Stimulated activated naive CD8-positive, alpha-beta T cell treated with anti-CD3 and anti-CD28 coated beads, Interleukin-15, amount 100 ng/mL, for 72 hours (primary cell): ENCODE results near the gene PRPS1.
"Not testable (repeated sequence)": the region's sequence is repeated elsewhere in the genome, so short reads cannot be mapped to it uniquely, and the experiment has no call there.

Experiments used
- ATAC-seq: fragments of 150-1000 bp; cut with Tn5 transposase; 2 replicates; pipeline ENCODE4 v1.10.0; 2021; ENCODE audit warnings: mild to moderate bottlenecking, moderate library complexity
- DNase-seq, 2 donors: peaks; one replicate each; pipeline ENCODE4 v3.0.0; 2021 to 2022
- H3K27ac Mint-ChIP-seq, 2 donors: one replicate each; pipeline ENCODE4 v1.8.0; 2022; ENCODE audit warnings: mild to moderate bottlenecking in 2 of 2, mixed read lengths in 2 of 2, moderate library complexity in 2 of 2
- H3K27me3 Mint-ChIP-seq: one replicate; pipeline ENCODE4 v1.8.0; 2022; ENCODE audit warnings: mixed read lengths
- H3K4me1 Mint-ChIP-seq: one replicate; pipeline ENCODE4 v1.8.0; 2022; ENCODE audit warnings: mild to moderate bottlenecking, mixed read lengths
- H3K4me3 Mint-ChIP-seq, 2 donors: one replicate each; pipeline ENCODE4 v1.8.0; 2022; ENCODE audit warnings: mild to moderate bottlenecking in 2 of 2, mixed read lengths in 2 of 2, moderate library complexity in 1 of 2
- H3K9me3 Mint-ChIP-seq, 2 donors: one replicate each; pipeline ENCODE4 v1.8.0; 2022; ENCODE audit warnings: mixed read lengths in 2 of 2

PRPS1 gene

DNA sequence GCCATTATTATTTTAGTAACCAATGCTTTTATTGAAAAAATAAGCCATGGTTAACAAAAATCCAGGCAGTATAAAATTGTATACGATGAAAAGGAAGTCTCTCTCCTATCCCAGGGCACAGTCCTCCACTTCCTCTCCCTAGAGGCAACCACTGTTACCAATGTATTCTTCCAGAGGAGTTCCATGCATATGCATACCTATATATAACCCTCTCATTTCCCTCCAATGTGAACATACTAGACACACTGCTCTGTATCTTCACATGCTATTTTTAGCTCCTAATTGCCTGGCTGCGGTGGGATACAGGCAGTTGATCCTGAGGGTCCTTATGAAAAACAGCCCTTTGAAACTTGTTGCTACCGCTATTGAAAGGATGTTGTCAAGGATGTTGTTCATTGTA, 33.8 kb downstream of the PRPS1 start:
- no peaks in the 10 kb centered on the region for H3K4me1 Mint-ChIP-seq
- H3K9me3 Mint-ChIP-seq: no peaks in the 10 kb centered on the region
- H3K4me3 Mint-ChIP-seq: no peak overlapping the region
- DNase-seq (no peak), ATAC-seq (no peak)
- no peak overlapping the region for H3K27ac Mint-ChIP-seq
- no peaks in the 10 kb centered on the region for H3K27me3 Mint-ChIP-seq

DNA sequence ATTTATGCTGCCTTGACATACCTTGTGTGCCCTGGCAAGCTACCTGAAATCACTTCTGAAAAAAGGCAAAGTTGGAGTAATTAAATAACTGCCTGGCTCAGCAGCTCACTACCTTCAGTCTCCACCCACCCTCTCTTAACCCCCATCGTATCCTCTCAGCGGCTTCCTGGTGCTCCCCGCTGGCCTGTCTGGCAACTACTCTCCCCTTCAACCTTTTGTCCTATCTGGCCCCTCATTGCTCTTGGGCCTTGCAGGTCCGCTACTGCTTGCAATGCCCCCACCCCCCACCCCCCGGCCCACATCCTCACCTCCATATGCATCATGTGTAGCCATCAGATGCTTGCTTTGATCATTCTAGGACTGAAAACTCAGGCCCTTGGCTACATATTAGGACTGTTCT, 34.5 kb downstream of the PRPS1 start:
- Mint-ChIP-seq H3K4me1 (no peaks in the 10 kb centered on the region), H3K27ac (peak overlapping the region in 1 of 2 donors; percentile 71)

GRCh38 chrX:107666931-107667330, 38.6 kb downstream of the PRPS1 start:
- Mint-ChIP-seq H3K27ac (peak overlapping the region in 1 of 2 donors; percentile 4), H3K27me3 (no peaks in the 10 kb centered on the region), H3K9me3 (no peaks in the 10 kb centered on the region), H3K4me1 (peaks cover 17% of the 10 kb centered on the region), H3K4me3 (no peak overlapping the region)
- no peak for DNase-seq
- no peak for ATAC-seq

More for the DNA sequence above, 34.5 kb downstream of the PRPS1 start:
- no peaks in the 10 kb centered on the region for H3K27me3 Mint-ChIP-seq
- H3K4me3 Mint-ChIP-seq: no peak overlapping the region
- DNase-seq: no peak
- no peaks in the 10 kb centered on the region for H3K9me3 Mint-ChIP-seq
- no peak for ATAC-seq

- no peaks in the 10 kb centered on the region for H3K9me3 Mint-ChIP-seq
- peaks cover 17% of the 10 kb centered on the region for H3K4me1 Mint-ChIP-seq
- H3K27ac Mint-ChIP-seq: no peak overlapping the region
- H3K27me3 Mint-ChIP-seq: no peaks in the 10 kb centered on the region
- no peak for ATAC-seq
- H3K4me3 Mint-ChIP-seq: no peak overlapping the region
- DNase-seq: no peak
Observed at GRCh38 chrX:107667426-107667825, 39.1 kb downstream of the PRPS1 start.

- not testable (repeated sequence) for H3K27ac Mint-ChIP-seq, H3K27me3 Mint-ChIP-seq, ATAC-seq, H3K4me3 Mint-ChIP-seq, H3K9me3 Mint-ChIP-seq, DNase-seq
- H3K4me1 Mint-ChIP-seq: peaks cover 26% of the 10 kb centered on the region
Observed at GRCh38 chrX:107668710-107669109, 40.4 kb downstream of the PRPS1 start.

GRCh38 chrX:107669261-107669660, 41.0 kb downstream of the PRPS1 start:
- no peak for DNase-seq
- Mint-ChIP-seq H3K9me3 (no peaks in the 10 kb centered on the region), H3K27ac (no peak overlapping the region), H3K27me3 (no peaks in the 10 kb centered on the region), H3K4me3 (no peak overlapping the region), H3K4me1 (peaks cover 28% of the 10 kb centered on the region)
- no peak for ATAC-seq

DNA sequence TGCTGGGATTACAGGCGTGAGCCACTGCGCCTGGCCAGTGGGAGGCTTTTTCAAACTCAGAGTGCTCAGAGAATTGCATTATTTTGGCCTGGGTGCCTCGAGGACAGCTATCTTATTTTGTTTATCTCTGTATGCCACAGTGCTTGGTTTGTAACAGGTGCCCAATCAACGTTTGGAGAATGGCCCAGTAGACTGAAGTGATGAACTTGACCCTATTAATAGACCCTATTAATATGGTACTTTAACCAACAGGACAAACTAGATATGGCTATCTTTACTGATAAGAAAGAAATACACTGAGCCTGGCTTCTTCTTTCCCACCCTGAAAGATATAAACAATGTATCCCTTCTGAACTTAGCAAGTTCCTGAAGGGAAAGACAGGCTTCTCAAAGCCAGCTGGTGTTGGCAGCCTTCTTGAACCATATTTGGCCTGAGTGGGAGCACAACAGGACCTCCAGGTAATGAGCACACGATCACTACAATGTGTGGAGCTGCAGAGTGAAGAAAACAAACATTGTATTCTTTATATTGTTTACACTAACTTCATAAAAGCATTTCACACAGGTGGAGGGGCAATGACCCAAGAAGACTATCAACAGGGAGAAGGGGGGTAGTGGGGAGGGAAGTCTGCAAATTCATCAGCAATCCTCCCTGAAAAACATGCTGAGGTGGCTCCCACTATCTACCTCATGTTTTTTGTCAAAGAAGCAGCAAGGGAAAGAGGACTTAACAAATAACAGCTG, 41.7 kb downstream of the PRPS1 start:
- DNase-seq (no peak), ATAC-seq (no peak)
- Mint-ChIP-seq H3K27ac (no peak overlapping the region), H3K9me3 (no peaks in the 10 kb centered on the region), H3K27me3 (no peaks in the 10 kb centered on the region), H3K4me3 (no peak overlapping the region), H3K4me1 (peaks cover 36% of the 10 kb centered on the region)

DNA sequence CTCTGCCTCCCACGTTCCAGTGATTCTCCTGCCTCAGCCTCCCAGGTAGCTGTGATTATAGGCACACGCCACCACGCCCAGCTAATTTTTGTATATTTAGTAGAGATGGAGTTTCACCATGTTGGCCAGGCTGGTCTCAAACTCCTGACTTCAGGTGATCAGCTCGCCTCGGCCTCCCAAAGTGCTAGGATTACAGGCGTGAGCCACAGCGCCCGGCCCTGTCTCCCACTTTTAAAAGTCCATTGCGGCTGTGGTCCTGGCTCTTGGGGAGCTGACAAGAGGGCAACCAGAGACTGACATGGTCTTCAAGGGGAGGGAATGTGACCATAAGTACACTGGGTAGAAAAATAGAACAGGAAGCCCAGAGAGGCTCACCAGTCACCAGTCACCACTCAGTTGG, 42.9 kb downstream of the PRPS1 start:
- not testable (repeated sequence) for H3K27ac Mint-ChIP-seq, H3K27me3 Mint-ChIP-seq, ATAC-seq, DNase-seq, H3K4me3 Mint-ChIP-seq, H3K9me3 Mint-ChIP-seq
- H3K4me1 Mint-ChIP-seq: peaks cover 44% of the 10 kb centered on the region

GRCh38 chrX:107672955-107673378, 44.7 kb downstream of the PRPS1 start:
- DNase-seq: peak; percentile 66 to 85
- peak; percentile 66 for ATAC-seq
- no peaks in the 10 kb centered on the region for H3K9me3 Mint-ChIP-seq
- peak overlapping the region; percentile 78 to 85 for H3K4me3 Mint-ChIP-seq
- H3K27me3 Mint-ChIP-seq: no peaks in the 10 kb centered on the region
- peak overlapping the region; percentile 86 to 94 for H3K27ac Mint-ChIP-seq
- H3K4me1 Mint-ChIP-seq: peaks cover 55% of the 10 kb centered on the region

DNA sequence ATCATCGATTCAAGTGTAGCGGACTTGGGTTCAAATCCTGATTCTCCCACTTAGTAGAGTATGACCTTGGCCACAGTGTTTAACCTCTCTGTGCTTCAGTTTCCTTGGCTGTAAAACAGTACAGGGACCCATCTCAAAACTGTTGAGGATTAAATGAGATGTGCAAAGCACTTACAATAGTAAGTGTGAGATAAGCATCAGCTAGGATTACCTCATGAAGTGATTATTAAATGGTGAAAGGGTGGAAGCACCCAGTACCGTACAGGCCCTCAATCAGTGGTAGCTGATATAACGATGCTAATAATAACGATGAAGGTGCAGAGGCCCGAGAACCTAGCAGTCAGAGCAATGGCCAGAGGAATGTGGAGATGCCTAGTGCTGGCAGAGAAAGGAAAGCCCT, 45.1 kb downstream of the PRPS1 start:
- Mint-ChIP-seq H3K27ac (peak overlapping the region; percentile 86 to 94), H3K27me3 (no peaks in the 10 kb centered on the region), H3K4me3 (peak overlapping the region; percentile 78 to 85), H3K4me1 (peaks cover 60% of the 10 kb centered on the region), H3K9me3 (no peaks in the 10 kb centered on the region)
- DNase-seq (no peak), ATAC-seq (peak; percentile 11)

DNA sequence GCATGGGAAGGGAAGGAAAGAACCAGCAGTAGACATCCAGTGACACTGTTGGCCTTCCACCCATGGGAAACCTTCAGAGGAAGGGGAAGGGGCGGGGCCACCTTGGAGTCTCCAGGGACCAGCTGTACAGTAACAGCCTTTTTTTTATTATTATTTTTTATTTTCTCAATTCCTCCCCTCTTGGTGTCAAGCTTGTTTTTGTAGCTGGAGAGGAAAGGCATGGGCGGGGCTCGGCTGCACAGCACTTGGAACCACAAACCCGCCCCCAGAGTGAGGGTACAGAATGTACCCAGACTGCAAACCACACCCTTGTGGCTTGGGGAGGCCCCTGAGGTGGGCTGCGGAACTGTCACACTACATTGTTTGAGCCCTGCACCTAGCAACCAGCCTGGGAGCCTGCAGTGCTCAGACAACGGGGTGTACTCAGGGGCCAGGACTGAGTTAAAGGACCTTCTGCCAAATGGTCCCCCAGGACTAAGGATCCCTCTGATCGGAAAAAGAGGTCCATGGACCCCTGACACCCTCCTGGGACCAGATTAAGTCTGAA, 45.7 kb downstream of the PRPS1 start:
- H3K4me1 Mint-ChIP-seq: peaks cover 64% of the 10 kb centered on the region
- ATAC-seq (peak; percentile 93), DNase-seq (peak; percentile 79 to 91)
- H3K27ac Mint-ChIP-seq: peak overlapping the region; percentile 94 to 98
- no peaks in the 10 kb centered on the region for H3K9me3 Mint-ChIP-seq
- no peaks in the 10 kb centered on the region for H3K27me3 Mint-ChIP-seq
- H3K4me3 Mint-ChIP-seq: peak overlapping the region; percentile 78 to 92

DNA sequence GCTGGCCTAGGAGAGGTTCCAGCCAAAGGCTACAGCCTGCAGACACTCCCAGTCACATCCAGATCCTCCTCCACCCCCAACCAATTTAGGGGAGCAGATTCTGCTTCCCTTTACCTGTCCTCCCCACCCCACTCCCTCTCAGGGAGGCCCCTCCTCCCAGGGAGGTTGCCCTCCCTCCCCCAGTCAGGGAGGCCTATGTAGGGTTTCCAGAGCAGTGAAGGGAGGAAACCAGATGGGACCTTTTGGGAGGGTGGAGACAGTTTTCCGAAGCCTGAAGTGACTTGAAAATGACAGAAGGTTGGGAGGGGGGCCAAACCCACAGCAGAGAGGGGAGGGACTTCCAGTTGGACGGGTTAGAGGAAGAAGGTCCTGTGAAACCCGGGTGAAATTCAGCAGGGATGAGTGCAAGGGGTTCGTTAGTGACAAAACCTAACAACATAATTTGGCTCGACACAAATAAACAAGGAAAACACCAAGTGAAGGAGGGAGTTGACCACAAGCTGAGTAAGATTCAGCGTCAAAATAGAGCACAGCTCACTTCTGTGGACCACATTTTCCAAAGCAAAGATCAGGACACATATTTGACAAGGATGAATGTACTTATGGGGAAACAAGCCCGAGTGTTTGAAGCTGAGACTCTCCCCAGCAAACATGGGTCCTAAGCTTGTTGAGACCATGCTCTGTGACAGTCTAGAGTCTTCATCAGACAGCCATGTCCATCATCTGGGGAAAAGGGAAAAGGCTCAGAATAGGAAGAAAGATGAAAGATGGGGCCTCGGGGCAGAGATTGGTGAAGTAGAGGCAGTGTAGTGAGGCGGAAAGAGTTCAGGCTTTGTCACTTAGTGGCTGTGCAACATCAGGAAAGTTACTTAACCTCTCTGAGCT, 46.4 kb downstream of the PRPS1 start:
- no peaks in the 10 kb centered on the region for H3K9me3 Mint-ChIP-seq
- H3K4me3 Mint-ChIP-seq: peak overlapping the region; percentile 75 to 92
- peak overlapping the region; percentile 68 to 98 for H3K27ac Mint-ChIP-seq
- ATAC-seq: peak; percentile 41
- H3K4me1 Mint-ChIP-seq: peaks cover 64% of the 10 kb centered on the region
- DNase-seq: peak; percentile 48 to 49
- no peaks in the 10 kb centered on the region for H3K27me3 Mint-ChIP-seq

GRCh38 chrX:107675365-107675654, 47.0 kb downstream of the PRPS1 start:
- Mint-ChIP-seq H3K4me3 (peak overlapping the region; percentile 75 to 92), H3K9me3 (no peaks in the 10 kb centered on the region), H3K27me3 (no peaks in the 10 kb centered on the region), H3K4me1 (peaks cover 68% of the 10 kb centered on the region), H3K27ac (peak overlapping the region; percentile 68 to 98)
- no peak for DNase-seq
- ATAC-seq: no peak

DNA sequence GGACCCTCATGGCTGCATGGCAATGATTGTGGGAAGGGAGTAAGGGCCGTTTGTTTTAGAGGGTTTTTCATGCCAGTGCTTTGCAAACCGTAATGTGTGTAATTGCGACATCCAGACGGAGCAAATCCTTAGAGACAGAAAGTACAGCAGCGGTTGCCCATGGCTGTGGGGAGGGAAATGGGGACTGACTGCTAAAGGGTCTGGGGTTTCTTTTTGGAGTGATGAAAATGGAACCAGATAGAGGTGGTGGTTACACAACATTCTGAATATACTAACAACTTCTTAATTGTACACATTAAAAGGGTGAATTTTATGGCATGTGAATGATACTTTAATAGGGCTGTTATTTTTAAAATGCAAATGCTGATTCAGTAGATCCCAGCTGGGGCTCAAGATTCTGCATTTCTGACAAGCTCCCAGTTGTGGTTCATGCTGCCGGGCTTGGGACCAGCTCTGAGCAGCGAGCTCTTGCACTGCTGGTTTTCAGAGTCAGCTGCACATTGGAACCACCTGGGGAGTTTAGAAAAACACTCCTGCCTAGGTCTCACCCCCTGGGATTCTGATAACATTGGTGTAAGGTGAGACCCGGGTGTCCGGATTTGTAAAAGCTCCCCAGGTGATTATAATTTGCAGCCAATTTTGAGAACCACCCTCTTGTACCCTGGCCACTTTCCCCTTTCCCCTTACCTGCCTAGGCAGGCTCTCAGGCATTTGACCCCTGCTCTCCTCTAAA, 47.7 kb downstream of the PRPS1 start:
- peak overlapping the region; percentile 75 to 92 for H3K4me3 Mint-ChIP-seq
- H3K4me1 Mint-ChIP-seq: peaks cover 71% of the 10 kb centered on the region
- H3K27ac Mint-ChIP-seq: peak overlapping the region; percentile 97 to 98
- peak; percentile 7 to 20 for DNase-seq
- H3K9me3 Mint-ChIP-seq: no peaks in the 10 kb centered on the region
- ATAC-seq: no peak
- no peaks in the 10 kb centered on the region for H3K27me3 Mint-ChIP-seq

DNA sequence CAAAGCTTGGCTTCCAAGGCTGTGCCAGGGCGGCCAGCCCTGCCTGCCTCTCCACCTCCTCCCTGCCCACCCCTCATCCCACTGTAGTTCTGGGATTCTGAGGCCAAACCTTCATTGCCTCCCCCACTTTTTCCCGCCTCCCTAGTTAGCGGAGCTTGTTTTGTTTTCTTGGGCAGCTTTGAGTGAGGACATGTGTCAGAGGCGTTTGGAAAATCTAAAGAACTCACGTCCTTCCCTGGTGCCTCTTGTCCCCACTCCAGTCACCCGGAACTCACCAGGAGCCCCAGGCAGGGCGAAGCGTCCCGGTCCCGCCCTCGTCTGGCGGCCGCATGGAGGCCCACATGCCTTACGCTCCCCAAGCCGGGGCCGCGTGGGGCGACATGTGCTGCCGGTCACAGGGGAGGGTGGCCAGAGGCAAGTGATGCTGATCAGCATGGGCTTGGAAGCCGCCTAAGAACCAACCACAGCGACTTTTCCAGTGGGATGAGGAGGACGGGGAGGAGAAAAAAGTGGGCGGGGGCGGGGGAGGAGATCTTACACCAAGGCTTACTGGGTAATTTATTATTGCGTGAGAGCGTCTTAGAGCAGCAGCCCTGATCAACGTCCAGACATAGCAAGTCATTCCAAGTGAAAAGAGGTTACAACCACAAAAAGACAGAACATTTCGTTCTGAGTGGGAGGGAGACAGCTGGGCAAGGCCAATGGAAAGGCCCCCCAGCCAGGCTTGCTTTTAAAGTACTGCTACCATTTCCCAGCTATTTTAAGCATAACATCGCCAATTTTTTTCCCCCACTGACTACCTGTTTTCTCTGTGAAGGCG, 48.5 kb downstream of the PRPS1 start:
- Mint-ChIP-seq H3K4me3 (peak overlapping the region; percentile 75 to 92), H3K4me1 (peaks cover 65% of the 10 kb centered on the region), H3K27ac (peak overlapping the region; percentile 97 to 98), H3K27me3 (no peaks in the 10 kb centered on the region), H3K9me3 (no peaks in the 10 kb centered on the region)
- peak; percentile 16 for ATAC-seq
- DNase-seq: peak; percentile 41 to 48
